Ureter (tissue), 1 donor: Measurements from ENCODE around the gene MIP. TPM values are rescaled to one million over a fixed set of nuclear protein-coding genes. Genes with fewer than 3 reads are reported as not detected.
"Not testable (repeated sequence)": the region's sequence is repeated elsewhere in the genome, so short reads cannot be mapped to it uniquely, and the experiment has no call there.

ENCODE experiments used
- DNase-seq: peaks from one replicate; pipeline ENCODE4 v3.0.0-alpha.2; 2020; ENCODE audit warnings: low spot score
- total RNA-seq: library from RNA; stranded (reverse); gene quantifications from one replicate; pipeline ENCODE4 v1.2.4, GENCODE V29; 2023
- donor health status: DM: yes; HTN: yes; CAD: no.

The MIP gene
- total RNA-seq, 1 donor from 2014 or later, result not detected

DNA sequence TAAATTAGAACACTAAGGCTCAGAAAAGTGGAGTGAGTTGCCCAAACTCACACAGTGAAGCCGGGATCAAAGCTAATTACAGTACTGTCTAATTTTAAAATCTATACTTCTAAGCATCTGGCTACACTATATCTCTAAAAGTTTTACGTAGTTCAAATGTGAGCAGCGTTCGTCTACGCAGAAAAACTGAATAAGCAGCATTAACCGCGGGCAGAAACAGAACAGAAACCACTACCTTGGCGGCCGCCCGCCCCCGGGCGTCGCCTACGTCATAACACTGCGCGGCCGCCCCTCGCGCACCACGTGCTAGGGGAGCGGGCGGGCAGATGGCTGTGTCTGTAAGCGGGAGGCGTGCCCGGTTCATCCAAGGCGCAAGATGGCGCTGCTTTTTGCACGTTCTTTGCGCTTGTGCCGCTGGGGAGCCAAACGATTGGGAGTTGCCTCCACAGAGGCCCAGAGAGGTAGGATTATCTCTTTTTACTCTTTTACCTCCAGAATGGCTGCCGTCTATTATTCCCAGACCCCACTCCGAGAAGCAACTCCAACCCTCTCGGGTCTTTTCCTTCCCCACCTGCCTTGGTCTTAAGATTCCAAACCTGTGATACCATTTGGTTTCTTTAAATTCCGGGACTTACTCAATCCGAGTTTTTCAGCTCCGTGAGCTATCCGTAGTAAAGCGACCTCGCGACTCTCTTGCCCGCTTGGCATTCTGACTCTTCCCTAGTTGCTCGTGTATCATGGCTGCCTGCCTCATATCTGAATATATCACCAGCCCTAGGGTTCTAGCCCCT lies 14.0 kb upstream of the MIP start, which contains the start of gene SPRYD4:
Gene SPRYD4 (plus strand): TSS at position 363 of the 791 bp plus-strand sequence. CDS start 14 bp downstream, at position 377.
- DNase-seq, result peak; percentile 92

DNA sequence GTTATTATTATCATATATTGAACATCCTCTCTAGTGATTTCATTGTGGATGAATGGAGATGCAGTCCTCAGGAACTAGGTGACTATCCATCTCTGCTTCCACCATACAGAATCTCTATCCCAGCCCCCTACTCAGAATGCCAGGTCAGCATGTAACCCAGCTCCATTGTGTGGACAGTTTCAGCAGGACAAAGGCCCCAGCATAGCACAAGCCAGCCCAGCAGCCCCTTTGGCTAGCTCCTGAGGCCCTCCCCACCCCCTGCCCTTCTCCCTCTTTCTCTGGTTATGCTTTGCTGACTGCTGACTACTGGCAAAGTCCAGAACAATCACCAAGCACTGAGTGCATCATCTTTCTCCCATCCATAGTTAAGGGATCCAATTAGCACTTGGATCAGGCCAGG lies 8.1 kb upstream of the MIP start:
- DNase-seq, result no peak

DNA sequence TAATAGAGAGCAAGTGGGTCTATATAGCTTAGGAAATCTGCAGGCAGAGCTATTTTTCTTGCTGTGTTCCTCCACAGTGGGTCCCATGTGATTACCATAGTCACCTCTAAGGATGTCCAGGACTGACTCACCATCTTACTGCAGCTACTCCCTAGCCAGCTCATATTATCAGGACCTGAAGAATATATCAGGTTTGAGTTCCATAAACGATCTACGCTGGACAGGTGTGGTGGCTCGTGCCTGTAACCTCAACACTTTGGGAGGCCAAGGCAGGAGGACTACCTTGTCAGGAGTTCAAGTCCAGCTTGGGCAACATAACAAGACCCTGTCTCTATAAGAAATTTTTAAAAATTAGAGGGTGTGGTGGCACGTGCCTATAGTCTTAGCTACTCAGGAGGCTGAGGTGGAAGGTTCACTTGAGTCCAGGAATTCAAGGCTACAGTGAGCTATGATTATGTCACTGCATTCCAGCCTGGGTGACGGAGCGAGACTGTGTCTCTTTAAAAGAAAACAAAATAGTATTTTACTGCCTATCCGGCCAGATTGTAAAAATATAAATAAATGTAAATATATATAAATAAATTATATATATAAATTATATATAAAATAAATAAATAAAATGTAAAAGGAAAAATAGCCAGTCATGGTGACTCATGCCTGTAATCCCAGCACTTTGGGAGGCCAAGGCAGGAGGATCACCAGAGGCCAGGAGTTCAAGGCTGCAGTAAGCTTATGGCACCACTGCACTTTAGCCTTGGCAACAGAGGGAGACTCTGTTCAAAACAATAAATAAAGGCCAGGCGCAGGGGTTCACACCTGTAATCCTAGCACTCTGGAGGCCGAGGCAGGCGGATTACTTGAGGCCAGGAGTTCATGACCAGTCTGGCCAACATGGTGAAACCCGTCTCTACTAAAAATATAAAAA lies 7.0 kb upstream of the MIP start:
- DNase-seq, result no peak

DNA sequence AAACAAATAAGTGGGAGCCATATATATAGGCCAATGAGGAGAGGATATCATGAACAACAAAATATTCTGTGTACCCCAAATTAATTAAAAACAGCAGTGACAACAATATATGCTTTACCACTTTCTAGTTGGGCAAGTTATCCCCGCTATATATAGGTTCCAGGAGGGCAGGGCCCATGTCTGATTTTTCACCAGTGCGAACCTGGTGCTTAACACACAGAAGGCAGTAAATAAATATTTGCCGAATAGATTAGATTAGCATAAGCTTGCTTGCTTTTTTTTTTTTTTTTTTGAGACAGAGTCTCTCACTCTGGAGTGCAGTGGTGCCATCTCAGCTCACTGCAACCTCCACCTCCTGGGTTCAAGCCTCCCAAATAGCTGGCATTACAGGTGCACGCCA lies 3.4 kb upstream of the MIP start:
- no peak for DNase-seq

DNA sequence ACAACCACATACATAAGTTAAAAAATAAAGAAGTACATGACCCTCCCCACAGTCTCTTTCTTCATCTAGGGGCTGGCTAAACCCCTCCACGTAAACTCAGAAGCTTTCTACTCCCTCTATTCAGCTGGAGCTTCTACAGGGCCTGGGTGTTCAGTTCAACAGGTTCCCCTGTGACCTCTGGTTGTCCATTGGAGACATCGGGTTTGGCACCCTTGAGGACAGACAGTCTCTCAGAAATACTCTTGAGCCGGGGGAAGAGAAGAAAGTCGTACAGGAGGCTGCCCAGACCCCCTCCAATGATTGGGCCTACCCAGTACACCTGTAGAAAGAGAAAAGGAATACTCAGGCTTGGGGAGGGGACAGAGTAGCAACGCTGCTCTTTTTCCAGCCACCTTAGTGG lies 3.3 kb downstream of the MIP start:
- DNase-seq, result no peak

DNA sequence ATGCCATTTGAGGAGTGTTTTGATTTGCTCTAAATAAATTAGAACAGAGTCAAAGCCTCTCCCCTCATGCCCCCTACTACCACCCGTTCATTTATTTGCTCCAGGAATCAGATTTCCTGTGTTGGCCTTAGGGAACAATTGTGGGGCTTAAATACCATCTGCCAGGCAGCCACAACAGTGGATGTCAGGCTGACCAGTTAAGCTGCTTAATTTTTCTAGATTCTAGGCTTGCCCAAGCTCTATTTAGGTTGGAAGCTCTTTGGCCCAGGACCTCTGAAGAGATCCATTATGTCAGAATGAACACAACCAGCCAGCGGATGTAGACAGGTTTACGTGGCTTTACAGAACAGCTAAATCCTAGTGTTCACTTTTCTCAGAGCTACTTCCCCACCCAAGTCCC lies 4.2 kb downstream of the MIP start:
- no peak for DNase-seq

DNA sequence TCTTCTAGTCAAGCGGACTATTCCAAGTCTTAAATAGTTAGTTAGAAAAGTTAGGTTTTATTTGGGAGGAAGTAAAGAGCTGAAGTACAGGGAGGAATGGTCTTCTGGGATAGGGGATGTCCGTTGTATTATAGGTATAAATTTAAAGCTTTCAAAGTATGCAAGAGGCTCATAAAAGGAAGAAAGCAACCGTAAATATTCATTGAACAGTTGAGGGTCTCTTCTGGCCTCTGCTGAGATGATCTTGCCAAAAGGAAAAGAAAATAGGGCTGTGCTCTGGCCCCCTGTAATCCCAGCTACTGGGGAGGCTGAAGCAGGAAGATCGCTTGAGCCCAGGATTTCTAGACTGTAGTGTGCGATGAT lies 4.9 kb downstream of the MIP start:
- DNase-seq, result no peak

DNA sequence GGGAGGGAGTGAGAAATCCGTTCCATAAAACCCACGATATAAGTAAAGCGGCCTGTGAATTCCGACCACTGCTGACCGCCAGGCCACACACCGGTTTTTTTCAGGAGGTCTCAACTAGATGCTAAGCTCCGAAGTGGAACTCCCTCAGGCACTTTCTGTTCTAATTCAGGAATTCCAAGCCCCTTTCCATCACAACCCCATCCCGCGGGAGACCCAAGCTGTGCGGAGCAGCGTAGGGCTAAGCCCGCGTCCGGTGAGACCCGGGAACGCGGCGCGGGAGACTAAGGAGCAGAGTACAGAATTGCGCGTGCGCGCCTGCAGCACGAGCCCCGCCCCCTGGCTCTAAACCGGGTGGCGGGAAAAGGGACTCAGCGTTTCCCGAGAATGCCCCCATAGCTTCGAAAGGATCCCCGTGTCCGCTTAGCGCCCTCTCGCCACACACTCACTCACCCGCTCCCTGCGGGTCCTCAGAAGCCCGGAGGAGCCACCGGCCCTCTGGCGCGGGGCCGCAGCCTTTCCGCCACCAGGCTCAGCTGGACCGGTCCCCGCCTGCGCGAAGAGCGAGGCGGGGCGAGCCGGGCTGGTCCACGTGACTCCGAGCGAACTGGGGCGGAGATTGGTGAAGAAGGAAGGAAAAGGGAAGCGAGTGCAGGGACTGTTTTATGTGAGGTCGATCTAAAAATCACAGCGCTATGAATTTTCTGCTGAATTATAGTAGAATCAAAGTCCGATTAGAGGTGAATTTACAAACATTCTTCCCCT lies 5.4 kb downstream of the MIP start, which contains the start of gene TIMELESS:
Gene TIMELESS (minus strand): TSS at position 567 of the 762 bp plus-strand sequence. CDS start 15,256 bp downstream, outside the sequence.
- peak; percentile 91 for DNase-seq

DNA sequence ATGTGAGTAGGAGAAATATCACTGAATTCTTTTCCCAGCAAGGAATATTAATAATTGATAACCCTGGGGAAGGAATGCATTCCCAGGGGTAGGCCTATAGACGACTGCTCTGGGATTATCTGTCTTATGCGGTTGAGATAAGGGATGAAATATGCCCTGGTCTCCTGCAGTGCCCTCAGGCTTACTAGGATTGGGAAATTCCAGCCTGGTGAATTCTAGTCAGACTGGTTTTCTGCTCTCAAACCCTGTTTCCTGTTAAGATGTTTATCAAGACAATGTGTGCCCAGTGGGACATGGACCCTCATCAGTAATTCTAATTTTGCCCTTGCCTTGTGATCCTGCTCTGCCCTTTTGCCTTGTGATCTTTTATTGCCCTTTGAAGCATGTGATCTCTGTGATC lies 11.2 kb downstream of the MIP start:
- not testable (repeated sequence) for DNase-seq

DNA sequence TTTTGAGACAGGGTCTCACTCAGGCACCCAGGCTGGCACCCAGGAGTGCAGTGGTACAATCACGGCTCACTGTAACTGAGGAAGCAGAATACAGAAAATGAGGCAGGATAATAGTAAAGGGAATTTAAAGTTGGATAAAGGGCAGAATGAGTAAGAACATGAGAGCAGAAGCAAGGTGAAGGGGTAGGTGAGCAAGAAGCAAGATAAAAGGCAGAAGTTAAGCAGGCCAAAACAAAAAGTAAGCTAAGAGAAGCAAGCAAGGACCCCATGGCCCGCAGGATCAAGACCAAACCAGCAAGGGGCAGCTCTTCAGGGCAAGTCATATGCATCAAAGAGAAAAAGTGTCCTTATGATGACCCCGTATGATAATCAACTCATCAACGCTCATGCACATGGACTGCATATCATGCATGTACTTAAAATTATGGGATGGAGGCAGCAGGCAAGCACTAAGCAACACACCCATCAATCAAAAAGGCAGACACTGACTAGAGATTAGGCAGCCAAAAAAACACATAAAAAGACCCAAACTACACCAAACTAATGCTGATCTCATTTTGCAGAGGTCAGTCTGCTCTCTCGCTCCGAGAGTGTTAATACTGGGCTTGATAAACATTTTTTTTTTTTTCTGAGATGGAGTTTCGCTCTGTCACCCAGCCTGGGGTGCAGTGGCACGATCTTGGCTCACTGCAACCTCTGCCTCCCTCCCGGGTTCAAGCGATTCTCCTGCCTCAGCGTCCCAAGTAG lies 16.9 kb downstream of the MIP start:
- DNase-seq, result no peak

DNA sequence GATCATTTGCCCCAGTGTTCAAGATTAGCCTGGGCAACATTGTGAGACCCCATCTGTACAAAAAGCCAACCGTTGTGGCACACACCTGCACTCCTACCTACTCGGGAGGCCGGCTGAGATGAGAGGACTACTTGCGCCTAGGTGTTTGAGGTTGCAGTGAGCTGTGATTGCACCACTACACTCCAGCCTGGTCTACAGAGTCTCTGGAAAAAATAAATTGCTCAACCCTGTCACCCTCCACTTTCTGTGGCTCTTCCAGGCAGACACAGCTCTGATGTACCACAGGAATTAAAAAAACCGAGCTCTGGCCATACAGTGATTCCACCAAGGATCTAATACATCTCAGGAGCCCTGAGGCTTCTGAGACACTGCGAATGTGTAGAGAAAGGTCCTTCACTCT lies 19.6 kb downstream of the MIP start:
- DNase-seq, result no peak

DNA sequence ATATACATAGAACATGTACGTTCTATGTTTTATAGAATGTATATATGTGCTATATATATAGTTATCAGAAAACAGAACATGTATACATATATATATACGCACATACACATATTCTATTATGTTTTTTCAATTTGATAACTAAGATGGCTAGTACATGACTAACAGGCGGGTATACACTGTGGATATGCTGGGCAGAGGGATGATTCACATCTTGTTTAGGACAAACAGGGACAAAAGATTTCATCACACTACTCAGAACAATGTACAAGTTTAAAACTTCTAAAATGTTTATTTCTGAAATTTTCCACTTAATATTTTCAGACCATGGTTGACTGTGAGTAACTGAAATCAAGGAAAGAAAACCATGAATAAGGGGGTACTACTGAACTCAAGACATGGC lies 22.6 kb downstream of the MIP start:
- DNase-seq, result no peak

DNA sequence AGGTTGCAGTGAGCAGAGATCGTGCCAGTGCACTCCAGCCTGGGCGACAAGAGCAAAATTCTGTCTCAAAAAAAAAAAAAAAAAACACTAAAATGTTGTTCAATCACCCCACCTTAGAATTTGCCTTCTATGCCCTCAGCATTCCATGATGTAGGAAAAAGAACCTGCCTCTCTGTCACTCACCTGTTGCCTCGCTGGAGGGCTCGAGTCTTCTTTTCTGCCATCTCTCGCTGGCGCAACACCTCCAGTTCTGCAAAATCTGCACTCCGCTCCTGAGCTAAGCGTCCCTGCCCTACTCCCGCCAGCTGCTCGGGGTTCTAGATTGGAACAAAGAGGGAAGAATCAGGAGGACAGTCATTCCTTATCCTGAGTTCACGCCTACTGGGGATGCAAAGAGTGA lies 23.2 kb downstream of the MIP start:
- no peak for DNase-seq

DNA sequence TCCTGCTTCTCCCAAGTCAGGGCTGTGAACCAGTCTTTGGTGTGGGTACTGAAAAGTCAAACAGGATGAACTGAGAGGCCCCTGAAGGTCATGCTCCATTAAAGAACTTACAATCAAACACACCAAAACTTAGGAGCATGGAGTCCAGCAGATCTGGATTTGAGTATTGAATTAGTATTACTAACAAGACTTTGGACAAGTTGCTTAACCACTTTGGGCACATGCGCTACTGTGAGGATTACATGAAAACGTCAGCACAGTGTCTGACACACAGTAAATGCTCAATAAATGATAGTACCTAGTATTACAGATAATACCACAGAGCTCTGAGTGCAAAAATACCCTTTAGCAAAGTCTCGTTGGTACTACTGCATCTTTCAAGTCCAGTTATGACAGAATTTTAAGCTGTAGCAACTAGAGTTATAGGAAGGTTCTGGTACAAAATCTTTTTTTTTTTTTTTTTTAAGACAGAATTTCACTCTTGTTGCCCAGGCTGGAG lies 28.5 kb downstream of the MIP start:
- DNase-seq, result no peak

DNA sequence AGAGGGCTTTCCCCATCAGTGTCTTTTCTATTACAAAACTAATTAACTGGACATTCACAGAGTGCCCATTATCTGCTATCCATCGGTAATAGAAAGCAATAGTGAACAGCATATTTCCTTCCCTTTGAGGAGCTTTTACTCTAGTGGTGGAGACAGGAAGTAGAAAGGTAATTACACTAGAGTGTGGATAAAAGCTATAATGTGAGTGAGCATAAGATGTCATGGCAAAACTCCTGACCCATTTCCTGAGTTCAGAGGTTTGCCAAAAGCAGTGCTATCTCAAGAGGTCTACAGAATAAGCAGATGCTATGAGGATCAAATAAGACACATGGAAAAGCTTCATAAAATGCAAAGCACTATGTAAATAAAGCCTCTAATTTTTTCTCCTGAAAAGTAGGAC lies 29.3 kb downstream of the MIP start:
- DNase-seq, result no peak

DNA sequence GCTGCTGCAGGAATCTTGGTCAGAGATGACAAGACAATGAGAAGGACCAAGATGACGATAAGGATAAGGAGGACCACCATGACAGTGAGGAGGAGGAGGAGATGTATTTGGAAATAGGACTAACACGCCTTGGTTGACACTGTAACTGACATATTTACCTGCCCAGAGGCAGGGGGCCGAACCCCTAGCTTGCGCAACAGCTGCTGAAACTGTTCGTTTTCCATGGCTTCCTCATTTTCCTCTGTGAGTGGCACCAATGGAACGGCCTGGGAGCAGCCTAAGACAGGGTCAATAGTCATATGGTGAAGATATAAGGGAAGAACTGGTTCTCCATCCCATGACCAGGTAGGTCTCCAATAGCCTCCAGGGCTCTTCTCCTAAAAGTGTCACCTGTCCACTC lies 34.0 kb downstream of the MIP start:
- DNase-seq, result no peak

DNA sequence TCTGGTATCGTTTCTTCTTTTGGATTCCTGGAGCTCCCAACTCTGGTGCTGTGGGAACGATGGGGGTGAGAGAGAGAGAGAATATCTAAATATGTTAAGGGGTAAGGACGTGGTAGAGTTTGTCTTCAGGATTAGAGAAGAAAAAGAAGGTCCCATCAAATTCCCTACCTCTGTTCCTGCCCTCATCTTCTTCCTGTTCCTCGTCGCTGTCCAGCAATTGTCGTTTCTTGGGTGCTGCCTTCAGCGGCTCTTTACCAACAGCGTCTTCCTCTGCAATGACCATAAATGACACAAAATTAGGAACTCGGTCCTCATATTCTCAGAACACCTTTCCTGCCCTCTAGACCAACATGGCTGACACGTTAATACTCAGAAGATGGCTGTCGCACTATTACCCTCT lies 36.7 kb downstream of the MIP start:
- no peak for DNase-seq

DNA sequence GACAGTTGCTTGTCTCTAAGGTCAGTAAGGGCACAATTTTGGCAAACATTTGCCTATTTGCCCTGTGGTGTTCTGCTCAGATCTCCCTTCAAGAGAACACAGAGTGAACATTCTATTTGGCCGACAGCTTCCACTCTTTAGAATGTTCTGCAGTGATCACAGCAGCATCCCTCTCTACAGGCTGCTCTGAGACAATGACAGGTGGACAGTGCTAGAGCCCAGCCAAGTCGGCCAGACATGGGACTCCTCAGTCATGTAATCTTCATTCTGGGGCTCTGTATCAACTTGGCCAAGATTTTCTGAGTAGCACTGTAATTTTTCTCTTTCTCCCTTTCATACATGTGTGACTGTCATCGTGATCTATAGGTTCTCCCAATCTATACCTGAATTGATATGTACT lies 40.1 kb downstream of the MIP start:
- DNase-seq, result no peak

DNA sequence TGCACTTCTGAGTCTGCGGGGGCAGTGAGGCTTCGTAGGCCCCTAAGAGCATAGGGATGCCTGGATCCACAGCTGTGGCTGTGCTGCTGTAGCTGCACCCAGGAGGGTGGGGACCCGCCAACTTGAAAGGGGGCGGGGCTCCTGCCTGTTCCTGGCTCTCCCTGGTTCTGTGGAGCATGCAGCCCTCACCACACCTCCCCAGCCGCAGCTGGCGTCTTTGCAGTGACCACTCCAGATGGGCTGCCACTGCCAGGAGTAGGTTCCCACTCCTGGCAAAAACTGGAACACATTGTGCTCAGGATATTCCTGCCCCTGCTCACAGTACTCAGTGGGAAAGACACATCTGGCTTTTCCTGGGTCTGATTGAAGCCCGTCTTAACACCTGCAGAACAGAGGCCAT lies 41.1 kb downstream of the MIP start:
- no peak for DNase-seq

DNA sequence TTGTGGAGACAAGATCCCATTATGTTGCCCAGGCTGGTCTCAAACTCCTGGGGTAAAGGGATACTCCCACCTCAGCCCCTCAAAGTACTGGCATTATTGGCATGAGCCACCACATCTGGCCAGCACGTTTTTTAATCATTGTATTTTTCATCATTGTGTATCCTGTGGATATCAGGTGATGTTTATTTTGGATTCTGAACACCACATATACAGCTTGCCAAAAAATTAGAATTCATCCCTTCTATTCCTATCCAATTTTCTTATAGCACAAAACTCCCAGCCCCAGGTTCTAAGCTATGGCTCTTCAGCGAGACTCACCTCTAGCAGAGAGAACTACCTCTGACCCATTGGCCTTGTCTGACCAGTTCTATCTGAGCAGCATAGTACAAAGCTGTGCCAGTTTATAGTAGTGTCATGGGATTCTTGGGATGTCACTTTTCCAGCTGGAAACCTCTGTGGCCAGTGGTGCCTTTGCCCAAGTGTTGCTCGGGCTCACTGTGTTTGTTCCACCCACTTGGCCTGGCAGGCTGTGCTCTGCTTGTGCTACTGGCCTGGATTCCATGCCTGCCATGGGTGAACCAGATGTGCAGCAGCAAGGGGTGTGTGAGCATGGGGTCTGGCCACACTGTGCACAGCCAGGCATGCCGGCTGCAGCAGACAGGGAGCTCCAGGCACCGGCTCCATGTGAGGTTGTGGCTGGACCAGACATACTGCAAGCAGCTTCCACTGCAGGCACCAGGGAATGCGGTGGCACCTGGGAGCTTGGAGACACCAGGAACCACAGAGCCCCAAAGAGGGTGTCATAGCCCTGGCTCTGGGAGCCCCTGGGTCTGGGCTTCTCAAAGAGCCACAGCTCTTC lies 42.4 kb downstream of the MIP start:
- DNase-seq, result no peak
